HepG2 (cell line): ENCODE results near the gene KLF16.

Experiments used
- AHDC1 ChIP-seq: sonication (generic); formaldehyde crosslinking; IDR thresholded peaks from 2 replicates; pipeline ENCODE4 v1.5.1; 2020; ENCODE audit warnings: mild to moderate bottlenecking, missing genetic modification reagents, borderline replicate concordance
- EZH2 ChIP-seq: conservative IDR thresholded peaks from 2 replicates; pipeline ENCODE4 v1.6.1; 2012; ENCODE audit warnings: mild to moderate bottlenecking, low read depth, low read length, moderate library complexity
- FOXK1 ChIP-seq: sonication (generic); formaldehyde crosslinking; IDR thresholded peaks from 2 replicates; pipeline ENCODE4 v1.4.0; 2020; ENCODE audit warnings: low read depth, missing genetic modification reagents, borderline replicate concordance
- JUN ChIP-seq: sonication (generic); formaldehyde crosslinking; IDR thresholded peaks from 2 replicates; pipeline ENCODE4 v1.4.0; 2020; ENCODE audit warnings: mild to moderate bottlenecking, missing genetic modification reagents
- JUNB ChIP-seq: sonication (generic); formaldehyde crosslinking; IDR thresholded peaks from 2 replicates; pipeline ENCODE4 v1.8.0; 2022; ENCODE audit warnings: missing genetic modification reagents, mild to moderate bottlenecking, borderline replicate concordance
- MAFG ChIP-seq: sonication (generic); formaldehyde crosslinking; IDR thresholded peaks from 2 replicates; pipeline ENCODE4 v1.5.1; 2020; ENCODE audit warnings: mild to moderate bottlenecking, missing genetic modification reagents
- MAFK ChIP-seq, 2 experiments: IDR thresholded peaks in 1 of 2; conservative IDR thresholded peaks in 1 of 2; 2 replicates each; pipeline ENCODE4 v1.6.1; 2011; ENCODE audit warnings: improper control_type of control experiment in 2 of 2, low read length in 2 of 2
- ZNF24 ChIP-seq: fragments of 450-650 bp; IDR thresholded peaks from 2 replicates; pipeline ENCODE4 v1.6.1; 2017; ENCODE audit warnings: antibody characterized with exemption, mild to moderate bottlenecking
- ZNF263 ChIP-seq: sonication (generic); formaldehyde crosslinking; IDR thresholded peaks from 2 replicates; pipeline ENCODE4 v1.4.0; 2020; ENCODE audit warnings: missing genetic modification reagents
- TF ChIP-seq, protein P1 (sequence below): sonication (generic); formaldehyde crosslinking; IDR thresholded peaks from 2 replicates; pipeline ENCODE4 v1.5.0; 2020; ENCODE audit warnings: mild to moderate bottlenecking, missing genetic modification reagents, moderate library complexity
- TF ChIP-seq, protein P2 (sequence below): sonication (generic); formaldehyde crosslinking; IDR thresholded peaks from 2 replicates; pipeline ENCODE4 v1.5.1; 2020; ENCODE audit warnings: mild to moderate bottlenecking, missing genetic modification reagents, moderate library complexity
- TF ChIP-seq, protein P3 (sequence below): sonication (generic); formaldehyde crosslinking; IDR thresholded peaks from 2 replicates; pipeline ENCODE4; 2020; ENCODE audit warnings: missing genetic modification reagents, mild to moderate bottlenecking, borderline replicate concordance

GRCh38 chr19:1844513-1845124 lies 18.8 kb downstream of the KLF16 start:
- TF ChIP-seq, protein P1, sequence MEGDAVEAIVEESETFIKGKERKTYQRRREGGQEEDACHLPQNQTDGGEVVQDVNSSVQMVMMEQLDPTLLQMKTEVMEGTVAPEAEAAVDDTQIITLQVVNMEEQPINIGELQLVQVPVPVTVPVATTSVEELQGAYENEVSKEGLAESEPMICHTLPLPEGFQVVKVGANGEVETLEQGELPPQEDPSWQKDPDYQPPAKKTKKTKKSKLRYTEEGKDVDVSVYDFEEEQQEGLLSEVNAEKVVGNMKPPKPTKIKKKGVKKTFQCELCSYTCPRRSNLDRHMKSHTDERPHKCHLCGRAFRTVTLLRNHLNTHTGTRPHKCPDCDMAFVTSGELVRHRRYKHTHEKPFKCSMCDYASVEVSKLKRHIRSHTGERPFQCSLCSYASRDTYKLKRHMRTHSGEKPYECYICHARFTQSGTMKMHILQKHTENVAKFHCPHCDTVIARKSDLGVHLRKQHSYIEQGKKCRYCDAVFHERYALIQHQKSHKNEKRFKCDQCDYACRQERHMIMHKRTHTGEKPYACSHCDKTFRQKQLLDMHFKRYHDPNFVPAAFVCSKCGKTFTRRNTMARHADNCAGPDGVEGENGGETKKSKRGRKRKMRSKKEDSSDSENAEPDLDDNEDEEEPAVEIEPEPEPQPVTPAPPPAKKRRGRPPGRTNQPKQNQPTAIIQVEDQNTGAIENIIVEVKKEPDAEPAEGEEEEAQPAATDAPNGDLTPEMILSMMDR, result no peak
- TF ChIP-seq ZNF263 (CRISPR knock-in tag), result no peak
- no peak for TF ChIP-seq JUN (CRISPR knock-in tag)
- no peak for TF ChIP-seq MAFG (CRISPR knock-in tag)
- no peak for TF ChIP-seq FOXK1 (CRISPR knock-in tag)
- TF ChIP-seq ZNF24, result no peak
- TF ChIP-seq, protein P2, sequence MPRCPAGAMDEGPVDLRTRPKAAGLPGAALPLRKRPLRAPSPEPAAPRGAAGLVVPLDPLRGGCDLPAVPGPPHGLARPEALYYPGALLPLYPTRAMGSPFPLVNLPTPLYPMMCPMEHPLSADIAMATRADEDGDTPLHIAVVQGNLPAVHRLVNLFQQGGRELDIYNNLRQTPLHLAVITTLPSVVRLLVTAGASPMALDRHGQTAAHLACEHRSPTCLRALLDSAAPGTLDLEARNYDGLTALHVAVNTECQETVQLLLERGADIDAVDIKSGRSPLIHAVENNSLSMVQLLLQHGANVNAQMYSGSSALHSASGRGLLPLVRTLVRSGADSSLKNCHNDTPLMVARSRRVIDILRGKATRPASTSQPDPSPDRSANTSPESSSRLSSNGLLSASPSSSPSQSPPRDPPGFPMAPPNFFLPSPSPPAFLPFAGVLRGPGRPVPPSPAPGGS (CRISPR knock-in tag), result no peak
- TF ChIP-seq MAFK (conservative IDR thresholded peaks at IDR 0.05 in 1 of 2, IDR thresholded peaks at IDR 0.05 in 1 of 2; ENCODE audit: low read length in 2 of 2), result no peak
- TF ChIP-seq JUNB (CRISPR knock-in tag), result no peak
- no peak for TF ChIP-seq EZH2
- TF ChIP-seq AHDC1 (CRISPR knock-in tag), result no peak
- TF ChIP-seq, protein P3, sequence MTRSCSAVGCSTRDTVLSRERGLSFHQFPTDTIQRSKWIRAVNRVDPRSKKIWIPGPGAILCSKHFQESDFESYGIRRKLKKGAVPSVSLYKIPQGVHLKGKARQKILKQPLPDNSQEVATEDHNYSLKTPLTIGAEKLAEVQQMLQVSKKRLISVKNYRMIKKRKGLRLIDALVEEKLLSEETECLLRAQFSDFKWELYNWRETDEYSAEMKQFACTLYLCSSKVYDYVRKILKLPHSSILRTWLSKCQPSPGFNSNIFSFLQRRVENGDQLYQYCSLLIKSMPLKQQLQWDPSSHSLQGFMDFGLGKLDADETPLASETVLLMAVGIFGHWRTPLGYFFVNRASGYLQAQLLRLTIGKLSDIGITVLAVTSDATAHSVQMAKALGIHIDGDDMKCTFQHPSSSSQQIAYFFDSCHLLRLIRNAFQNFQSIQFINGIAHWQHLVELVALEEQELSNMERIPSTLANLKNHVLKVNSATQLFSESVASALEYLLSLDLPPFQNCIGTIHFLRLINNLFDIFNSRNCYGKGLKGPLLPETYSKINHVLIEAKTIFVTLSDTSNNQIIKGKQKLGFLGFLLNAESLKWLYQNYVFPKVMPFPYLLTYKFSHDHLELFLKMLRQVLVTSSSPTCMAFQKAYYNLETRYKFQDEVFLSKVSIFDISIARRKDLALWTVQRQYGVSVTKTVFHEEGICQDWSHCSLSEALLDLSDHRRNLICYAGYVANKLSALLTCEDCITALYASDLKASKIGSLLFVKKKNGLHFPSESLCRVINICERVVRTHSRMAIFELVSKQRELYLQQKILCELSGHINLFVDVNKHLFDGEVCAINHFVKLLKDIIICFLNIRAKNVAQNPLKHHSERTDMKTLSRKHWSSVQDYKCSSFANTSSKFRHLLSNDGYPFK (CRISPR knock-in tag), result no peak
